Erythroblast (primary cell): ENCODE measurements around the gene EXOC2.
A peak's percentile ranks its signal among the peaks of the same experiment; 100 is the strongest.

Experiments
- DNase-seq, 2 experiments: peaks; one replicate each; lab custom pipeline; 2025; lab: John Stamatoyannopoulos, UW
- GATA1 ChIP-seq: IDR thresholded peaks from 2 replicates; pipeline ENCODE4 v1.6.1; 2011; ENCODE audit warnings: low read depth, mild to moderate bottlenecking, control low read depth, low read length, moderate library complexity
- POLR2A ChIP-seq: IDR thresholded peaks from 2 replicates; pipeline ENCODE4 v1.6.1; 2011; ENCODE audit warnings: mild to moderate bottlenecking, low read length

EXOC2 gene

DNA sequence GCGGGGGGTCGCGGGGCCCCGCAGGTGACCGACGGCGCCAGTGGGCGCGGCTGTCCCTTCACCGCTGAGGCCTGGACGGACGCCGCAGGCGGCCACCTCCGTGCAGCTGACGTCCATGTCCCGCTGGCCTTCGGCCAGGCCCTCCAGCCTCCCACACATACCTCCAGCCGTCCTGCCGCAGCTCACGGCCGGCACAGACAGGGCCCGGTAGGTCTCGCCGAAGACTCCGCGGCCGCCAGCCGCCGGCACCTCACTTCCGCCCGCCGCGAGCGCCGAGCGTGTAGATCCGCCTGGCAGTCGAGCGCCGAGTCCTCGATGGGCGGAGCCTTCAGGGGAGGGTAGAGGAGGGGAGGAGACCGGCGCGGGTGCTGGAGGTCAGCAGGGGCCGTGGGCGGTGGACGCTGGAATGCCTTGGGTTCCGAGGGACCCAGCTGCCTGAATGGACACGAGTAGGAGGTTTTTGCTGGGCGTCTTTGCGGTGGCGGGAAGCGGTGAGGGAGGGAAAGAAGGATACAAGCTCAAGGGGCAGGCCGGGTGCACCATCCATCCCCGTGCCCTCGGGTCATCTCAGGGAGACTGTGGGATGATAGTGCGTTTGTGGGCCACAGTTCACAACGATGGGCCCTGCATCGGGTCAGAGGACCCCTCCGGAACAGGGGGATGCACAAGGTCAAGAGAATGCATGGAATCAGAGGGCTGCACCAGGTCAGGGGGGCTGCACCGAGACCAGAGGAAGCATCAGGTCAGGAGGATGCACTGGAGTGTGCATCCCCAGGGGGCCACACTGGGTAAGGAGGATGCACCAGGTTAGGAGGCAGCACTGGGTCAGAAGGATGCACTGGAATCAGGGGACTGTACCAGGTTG, at the start of gene EXOC2:
Gene EXOC2, minus strand, starts transcription at position 282 of the 865 bp plus-strand sequence. CDS start 55,321 bp downstream, outside the sequence.
- TF ChIP-seq POLR2A (peak; percentile 77), GATA1 (no peak)

GRCh38 chr6:741410-742339, 48.7 kb upstream of the EXOC2 start:
- no peak for TF ChIP-seq POLR2A
- TF ChIP-seq GATA1: no peak
- no peak for DNase-seq

More for the DNA sequence above, at the start of gene EXOC2:
- peak; percentile 88 to 89 for DNase-seq

GRCh38 chr6:736657-737446, 43.9 kb upstream of the EXOC2 start:
- TF ChIP-seq POLR2A: no peak
- no peak for TF ChIP-seq GATA1
- no peak for DNase-seq

GRCh38 chr6:733431-734219, 40.7 kb upstream of the EXOC2 start:
- no peak for DNase-seq
- TF ChIP-seq GATA1 (no peak), POLR2A (no peak)

DNA sequence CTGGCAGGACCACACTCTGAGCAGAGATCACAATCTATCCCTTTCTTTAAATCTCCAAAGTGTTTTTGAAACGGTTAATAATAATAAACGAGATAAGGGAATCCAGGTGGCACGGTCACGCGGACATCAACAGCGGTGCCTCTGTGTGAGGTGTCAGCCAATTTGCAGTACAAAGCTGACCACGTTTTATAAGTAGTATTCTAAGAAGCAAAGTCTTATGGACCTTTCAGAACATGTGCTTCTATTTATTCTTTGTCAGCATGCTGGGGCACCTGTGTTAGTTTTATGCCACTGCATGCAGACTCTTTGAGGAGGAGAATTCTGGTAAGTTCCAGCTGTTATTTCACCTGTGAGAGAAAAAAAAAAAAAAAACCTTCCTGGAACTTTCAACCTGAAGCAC, 39.0 kb upstream of the EXOC2 start:
- no peak for DNase-seq
- TF ChIP-seq POLR2A: no peak
- no peak for TF ChIP-seq GATA1

- no peak for TF ChIP-seq POLR2A
- TF ChIP-seq GATA1: no peak
- DNase-seq: no peak
These were observed 36.8 kb upstream of the EXOC2 start for GRCh38 chr6:729606-730320.

DNA sequence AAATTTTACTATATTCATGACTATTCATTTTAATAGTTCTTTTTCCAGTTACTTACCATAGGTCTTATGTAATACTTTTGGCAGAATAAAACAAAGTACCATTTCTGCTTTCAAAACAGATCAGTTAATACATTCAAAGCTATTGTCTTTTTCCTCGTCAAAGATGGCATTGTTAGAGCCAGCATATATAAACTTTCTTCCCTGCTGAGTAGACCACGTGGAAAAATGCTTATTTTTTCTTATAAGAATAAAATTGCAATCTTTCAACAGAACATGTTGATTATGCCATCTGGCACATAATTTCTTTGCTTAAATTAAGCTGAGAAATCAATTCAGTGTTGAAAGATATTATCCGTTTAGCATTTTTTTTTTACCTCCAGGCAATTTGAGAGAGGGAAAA, 34.9 kb upstream of the EXOC2 start:
- no peak for DNase-seq
- TF ChIP-seq POLR2A: no peak

DNA sequence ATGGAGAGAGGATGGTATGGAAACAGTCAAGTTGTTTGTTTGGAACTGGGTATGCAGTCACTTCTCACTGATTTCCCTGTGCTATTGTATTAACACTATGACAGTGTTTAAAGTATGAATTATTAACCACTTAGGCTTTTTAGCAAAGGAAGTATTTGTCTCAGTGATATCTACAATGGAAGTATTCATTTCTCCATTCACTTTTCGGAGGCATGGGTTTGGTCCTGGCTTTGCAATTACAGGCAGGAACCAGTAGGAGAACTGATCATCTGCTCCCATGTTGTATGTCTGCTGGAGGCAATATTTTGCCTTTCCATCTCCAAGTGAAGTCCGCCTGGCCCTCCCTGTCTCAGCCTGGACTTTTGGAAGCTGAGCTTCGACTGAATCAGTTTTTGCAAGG, 30.6 kb upstream of the EXOC2 start:
- no peak for DNase-seq
- TF ChIP-seq POLR2A (no peak), GATA1 (no peak)

- no peak for DNase-seq
These were observed 29.7 kb upstream of the EXOC2 start for GRCh38 chr6:722608-723007.

DNA sequence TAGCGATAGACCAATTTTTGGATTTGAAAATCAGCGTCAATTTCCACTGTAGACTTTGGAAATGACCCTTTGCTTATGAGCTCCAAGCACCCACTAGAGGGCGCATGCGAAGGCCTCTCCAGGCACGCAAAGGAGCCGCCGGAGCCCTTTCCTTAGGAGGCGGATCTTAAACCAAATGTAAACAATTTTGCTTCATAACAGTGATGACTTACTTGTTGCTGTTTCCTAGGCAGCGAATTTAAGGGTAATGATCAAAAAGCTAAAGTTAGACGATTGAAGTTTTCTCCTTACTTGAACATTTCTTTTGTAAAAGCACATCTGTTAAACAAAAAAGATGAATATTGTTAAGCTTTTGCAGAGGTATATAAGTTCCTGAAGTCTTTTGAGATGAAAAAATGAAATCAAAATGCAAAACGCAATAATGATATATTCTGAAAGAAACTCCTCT, 29.2 kb upstream of the EXOC2 start:
- TF ChIP-seq GATA1 (no peak), POLR2A (no peak)
- DNase-seq: peak; percentile 62 to 76

More at GRCh38 chr6:722608-723007, 29.7 kb upstream of the EXOC2 start:
- TF ChIP-seq GATA1 (no peak), POLR2A (no peak)

- TF ChIP-seq GATA1: no peak
- no peak for TF ChIP-seq POLR2A
- DNase-seq: no peak
These were observed 25.4 kb upstream of the EXOC2 start for GRCh38 chr6:718345-718744.

DNA sequence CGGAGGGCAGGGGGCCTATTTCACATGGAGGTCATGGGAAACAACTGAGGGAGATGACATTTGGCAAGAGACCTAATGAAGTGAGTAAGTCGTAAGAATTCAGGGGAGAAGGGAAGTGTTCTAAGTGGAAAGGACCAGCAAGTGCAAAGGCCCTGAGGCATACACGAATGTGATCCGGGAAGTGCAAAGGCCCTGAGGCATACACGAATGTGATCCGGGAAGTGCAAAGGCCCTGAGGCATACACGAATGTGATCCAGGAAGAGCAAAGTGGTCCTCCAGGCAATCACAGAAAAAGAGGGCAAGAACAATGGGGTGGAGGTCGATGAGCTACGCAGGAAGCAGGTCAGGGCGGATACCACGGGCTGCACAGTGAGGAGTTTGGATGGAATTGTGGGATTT, 24.2 kb upstream of the EXOC2 start:
- no peak for TF ChIP-seq POLR2A
- no peak for TF ChIP-seq GATA1

More for the DNA sequence above, 24.2 kb upstream of the EXOC2 start:
- DNase-seq: no peak
